ENCODE results near the gene PEX11G. TPM values are rescaled to one million over a fixed set of nuclear protein-coding genes. Genes with fewer than 3 reads are reported as not detected.
A peak's percentile ranks its signal among the peaks of the same experiment; 100 is the strongest.

PEX11G gene
- total RNA-seq, 4 donors from 2014 or later: 1.0 to 3.1 (median 1.9) TPM

DNA sequence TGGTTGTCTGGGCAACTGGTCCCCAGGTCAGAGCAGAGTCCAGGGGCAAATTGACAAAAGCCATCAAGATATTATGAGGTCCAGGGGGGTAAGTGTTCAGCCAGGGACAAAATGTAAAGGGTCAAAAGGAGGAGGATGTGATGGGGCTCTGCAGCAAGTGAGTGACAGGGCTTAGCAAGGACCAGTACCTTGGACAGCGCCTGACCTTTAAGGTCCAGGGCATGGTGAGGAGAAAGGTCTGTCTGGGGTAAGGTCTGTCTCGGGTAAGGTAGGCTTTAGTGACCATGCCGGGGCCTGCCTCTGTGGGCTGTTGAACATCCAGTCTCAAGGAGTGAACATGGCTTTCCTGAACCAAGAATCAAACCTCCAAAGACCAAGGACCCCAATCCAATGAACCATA, 20.8 kb upstream of the PEX11G start:
- TF ChIP-seq POLR2AphosphoS5 (IDR thresholded peaks at IDR 0.05) (no peak), EP300 (IDR thresholded peaks at IDR 0.05) (no peak), POLR2A (IDR thresholded peaks at IDR 0.05) (no peak)
- TF ChIP-seq, protein P1, sequence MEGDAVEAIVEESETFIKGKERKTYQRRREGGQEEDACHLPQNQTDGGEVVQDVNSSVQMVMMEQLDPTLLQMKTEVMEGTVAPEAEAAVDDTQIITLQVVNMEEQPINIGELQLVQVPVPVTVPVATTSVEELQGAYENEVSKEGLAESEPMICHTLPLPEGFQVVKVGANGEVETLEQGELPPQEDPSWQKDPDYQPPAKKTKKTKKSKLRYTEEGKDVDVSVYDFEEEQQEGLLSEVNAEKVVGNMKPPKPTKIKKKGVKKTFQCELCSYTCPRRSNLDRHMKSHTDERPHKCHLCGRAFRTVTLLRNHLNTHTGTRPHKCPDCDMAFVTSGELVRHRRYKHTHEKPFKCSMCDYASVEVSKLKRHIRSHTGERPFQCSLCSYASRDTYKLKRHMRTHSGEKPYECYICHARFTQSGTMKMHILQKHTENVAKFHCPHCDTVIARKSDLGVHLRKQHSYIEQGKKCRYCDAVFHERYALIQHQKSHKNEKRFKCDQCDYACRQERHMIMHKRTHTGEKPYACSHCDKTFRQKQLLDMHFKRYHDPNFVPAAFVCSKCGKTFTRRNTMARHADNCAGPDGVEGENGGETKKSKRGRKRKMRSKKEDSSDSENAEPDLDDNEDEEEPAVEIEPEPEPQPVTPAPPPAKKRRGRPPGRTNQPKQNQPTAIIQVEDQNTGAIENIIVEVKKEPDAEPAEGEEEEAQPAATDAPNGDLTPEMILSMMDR (IDR thresholded peaks at IDR 0.05): no peak
- no peak for ATAC-seq

DNA sequence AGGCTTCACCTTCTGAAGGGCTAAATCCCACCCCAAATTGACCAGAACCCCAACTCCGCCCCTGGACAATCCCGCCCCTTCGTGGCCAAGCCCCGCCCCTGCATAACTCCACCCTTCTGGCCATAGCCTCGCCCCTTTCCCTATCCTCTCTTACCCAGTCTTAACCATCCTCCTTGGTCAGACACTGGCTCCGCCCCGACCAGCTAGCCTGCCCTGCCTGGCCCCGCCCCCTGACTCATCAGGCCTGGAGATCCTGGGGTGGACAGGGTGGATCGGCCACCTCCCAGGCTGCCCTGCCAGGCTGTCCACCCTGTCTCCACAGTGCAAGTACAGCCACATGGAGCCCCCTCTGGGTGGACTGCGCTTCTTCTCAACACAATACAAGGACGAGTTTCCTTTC, 19.0 kb upstream of the PEX11G start:
- H3K4me1 ChIP-seq: peaks cover 0 to 23% (median 7%) of the 10 kb centered on the region in 3 donors
- H3K36me3 ChIP-seq: no peaks in the 10 kb centered on the region
- no peak overlapping the region for H3K4me3 ChIP-seq
- no peak overlapping the region for H3K27ac ChIP-seq
- 36% methylated on average over 7 of the region's 11 CpGs; no CpG with 5 or more reads in 1 of the 2 donors for WGBS, 2 donors (ENCODE audit: low coverage in 1 of 2)
- peaks cover 32% of the 10 kb centered on the region for H3K27me3 ChIP-seq
- peak; percentile 69 for ATAC-seq
- H3K9me3 ChIP-seq: no peaks in the 10 kb centered on the region
- TF ChIP-seq POLR2AphosphoS5 (IDR thresholded peaks at IDR 0.05) (no peak), EP300 (IDR thresholded peaks at IDR 0.05) (no peak), POLR2A (IDR thresholded peaks at IDR 0.05) (no peak)
- TF ChIP-seq, protein P1 (IDR thresholded peaks at IDR 0.05): no peak

More for the DNA sequence above, 20.8 kb upstream of the PEX11G start:
- no peak overlapping the region for H3K4me3 ChIP-seq
- peaks cover 15% of the 10 kb centered on the region for H3K27me3 ChIP-seq
- H3K36me3 ChIP-seq: no peaks in the 10 kb centered on the region
- H3K27ac ChIP-seq: no peak overlapping the region
- H3K9me3 ChIP-seq: no peaks in the 10 kb centered on the region
- 19 to 20% methylated on average over 1 to 3 of the region's 3 CpGs for WGBS, 2 donors (ENCODE audit: low coverage in 1 of 2)
- H3K4me1 ChIP-seq: peaks cover 0 to 30% (median 7%) of the 10 kb centered on the region in 3 donors

DNA sequence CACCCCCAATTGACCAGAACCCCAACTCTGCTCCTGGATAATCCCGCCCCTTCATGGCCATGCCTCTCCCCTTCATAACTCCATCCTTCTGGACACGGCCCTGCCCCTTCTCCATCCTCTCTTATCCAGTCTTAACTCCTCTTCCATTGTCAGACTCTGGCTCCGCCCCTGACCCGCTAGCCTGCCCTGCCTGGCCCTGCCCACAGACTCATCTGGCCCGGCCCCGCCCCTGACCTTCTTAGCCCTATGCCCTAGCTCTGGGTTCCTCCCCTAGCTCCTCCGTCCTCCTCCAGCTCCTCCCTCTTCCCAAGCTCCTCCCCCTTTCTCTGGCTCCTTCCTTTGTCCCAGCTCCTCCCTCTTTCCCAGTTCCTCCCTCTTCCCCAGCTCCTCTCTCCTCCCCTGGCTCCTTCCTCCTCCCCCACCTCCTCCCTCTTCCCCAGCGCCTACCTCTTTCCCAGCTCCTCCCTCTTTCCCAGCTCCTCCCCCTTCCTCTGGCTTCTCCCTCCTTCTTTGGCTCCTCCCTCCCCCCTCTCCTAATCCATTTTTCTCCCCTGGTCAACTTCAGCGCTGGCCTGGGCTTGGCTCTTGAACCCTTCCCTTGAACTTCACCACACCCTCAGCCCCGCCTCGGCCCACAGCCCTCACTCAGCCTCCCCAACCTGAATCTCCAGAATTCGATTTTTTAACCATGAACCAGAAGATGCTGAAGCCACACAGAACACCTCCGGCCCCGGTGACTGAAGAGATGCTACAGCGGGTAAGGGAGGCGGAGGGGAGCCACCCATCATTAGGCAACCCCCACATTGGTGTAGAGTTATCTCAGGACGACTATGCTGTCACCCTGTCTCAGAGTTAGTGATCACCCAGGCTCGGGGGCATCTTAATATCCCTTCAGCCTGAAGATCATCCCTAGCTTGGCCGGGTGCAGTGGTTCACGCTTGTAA, 17.8 kb upstream of the PEX11G start:
- peak; percentile 83 for ATAC-seq
- TF ChIP-seq EP300 (IDR thresholded peaks at IDR 0.05) (no peak), POLR2AphosphoS5 (IDR thresholded peaks at IDR 0.05) (no peak), POLR2A (IDR thresholded peaks at IDR 0.05) (no peak)
- TF ChIP-seq, protein P1 (IDR thresholded peaks at IDR 0.05): no peak
- peak overlapping the region in 1 of 2 donors; percentile 14 for H3K4me3 ChIP-seq
- peaks cover 0 to 23% (median 7%) of the 10 kb centered on the region in 3 donors for H3K4me1 ChIP-seq
- peak overlapping the region in 2 of 4 donors; percentile 10 to 33 for H3K27ac ChIP-seq
- no peaks in the 10 kb centered on the region for H3K9me3 ChIP-seq
- peaks cover 45% of the 10 kb centered on the region for H3K27me3 ChIP-seq
- no peaks in the 10 kb centered on the region for H3K36me3 ChIP-seq
- 16 to 25% methylated on average over 9 to 10 of the region's 20 CpGs for WGBS, 2 donors (ENCODE audit: low coverage in 1 of 2)

DNA sequence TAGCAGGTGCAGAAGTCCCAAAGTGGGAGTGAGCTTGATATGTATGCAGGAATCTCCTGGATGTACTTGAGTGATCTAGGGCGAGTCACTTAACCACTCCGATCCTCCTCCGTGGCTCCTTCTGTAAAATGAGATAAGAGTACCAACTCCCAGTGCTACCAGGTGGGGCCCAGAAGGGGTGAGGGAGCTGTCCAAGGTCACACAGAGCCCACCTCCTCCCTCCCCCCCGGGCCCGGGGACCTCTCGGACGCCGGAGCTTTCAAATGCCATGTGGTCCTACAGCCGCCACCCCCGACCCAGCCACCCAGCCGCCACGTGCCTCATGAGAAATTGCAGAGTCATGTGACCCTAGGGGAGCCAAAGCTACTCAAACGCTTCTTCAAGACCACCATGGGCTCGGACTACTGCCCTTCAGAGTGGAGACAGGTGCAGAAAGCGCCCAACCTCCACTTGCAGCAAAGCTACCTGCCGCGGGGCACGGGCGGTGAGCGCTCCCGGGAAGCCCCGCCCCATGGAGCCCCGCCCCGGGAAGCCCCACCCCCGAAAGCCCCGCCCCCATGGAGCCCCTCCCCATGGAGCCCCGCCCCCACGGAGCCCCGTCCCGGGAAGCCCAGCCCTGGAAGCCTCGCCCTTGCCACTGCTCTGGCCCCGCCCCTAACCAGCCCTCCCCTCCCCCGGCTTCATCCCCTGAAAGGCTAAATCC, 17.0 kb upstream of the PEX11G start:
- peaks cover 0 to 30% (median 12%) of the 10 kb centered on the region in 3 donors for H3K4me1 ChIP-seq
- H3K4me3 ChIP-seq: peak overlapping the region in 1 of 2 donors; percentile 14
- WGBS, 2 donors (ENCODE audit: low coverage in 1 of 2): 11% methylated on average over 4 of the region's 33 CpGs; no CpG with 5 or more reads in 1 of the 2 donors
- peak overlapping the region in 2 of 4 donors; percentile 10 to 33 for H3K27ac ChIP-seq
- no peaks in the 10 kb centered on the region for H3K9me3 ChIP-seq
- H3K36me3 ChIP-seq: no peaks in the 10 kb centered on the region
- H3K27me3 ChIP-seq: peaks cover 53% of the 10 kb centered on the region
- TF ChIP-seq, protein P1 (IDR thresholded peaks at IDR 0.05): no peak
- no peak for TF ChIP-seq POLR2AphosphoS5 (IDR thresholded peaks at IDR 0.05)
- no peak for TF ChIP-seq POLR2A (IDR thresholded peaks at IDR 0.05)
- TF ChIP-seq EP300 (IDR thresholded peaks at IDR 0.05): no peak
- peak; percentile 17 for ATAC-seq

All from gastroesophageal sphincter (tissue), 4 donors.